GM12873 (cell line): ENCODE results near the gene RNF4.

Source experiments
- CTCF ChIP-seq: IDR thresholded peaks from 2 replicates; pipeline ENCODE4 v1.5.1; 2012; ENCODE audit warnings: low read depth, mild to moderate bottlenecking, moderate library complexity, low read length, control low read depth; ENCODE audit not compliant: insufficient read depth; ENCODE audit errors: missing control alignments

Gene RNF4

GRCh38 chr4:2441393-2442174 lies 27.3 kb upstream of the RNF4 start:
- TF ChIP-seq CTCF = peak; percentile 98

GRCh38 chr4:2442175-2442993 lies 26.5 kb upstream of the RNF4 start:
- TF ChIP-seq CTCF = no peak

GRCh38 chr4:2443061-2443730 lies 25.7 kb upstream of the RNF4 start:
- no peak for TF ChIP-seq CTCF

GRCh38 chr4:2443956-2444740 lies 24.8 kb upstream of the RNF4 start:
- no peak for TF ChIP-seq CTCF

GRCh38 chr4:2445130-2445529 lies 23.8 kb upstream of the RNF4 start:
- TF ChIP-seq CTCF = no peak

- TF ChIP-seq CTCF = no peak
These were observed 23.3 kb upstream of the RNF4 start for GRCh38 chr4:2445571-2445970.
